ENCODE measurements around the gene PCF11. TPM values are rescaled to one million over a fixed set of nuclear protein-coding genes. Genes with fewer than 3 reads are reported as not detected.

PCF11 gene
- total and polyA plus RNA-seq, 2 of the 13 experiments (the other 11 are each of a cell fraction or from before 2014, with no cell fraction given), result 40.3 to 47.7 TPM

DNA sequence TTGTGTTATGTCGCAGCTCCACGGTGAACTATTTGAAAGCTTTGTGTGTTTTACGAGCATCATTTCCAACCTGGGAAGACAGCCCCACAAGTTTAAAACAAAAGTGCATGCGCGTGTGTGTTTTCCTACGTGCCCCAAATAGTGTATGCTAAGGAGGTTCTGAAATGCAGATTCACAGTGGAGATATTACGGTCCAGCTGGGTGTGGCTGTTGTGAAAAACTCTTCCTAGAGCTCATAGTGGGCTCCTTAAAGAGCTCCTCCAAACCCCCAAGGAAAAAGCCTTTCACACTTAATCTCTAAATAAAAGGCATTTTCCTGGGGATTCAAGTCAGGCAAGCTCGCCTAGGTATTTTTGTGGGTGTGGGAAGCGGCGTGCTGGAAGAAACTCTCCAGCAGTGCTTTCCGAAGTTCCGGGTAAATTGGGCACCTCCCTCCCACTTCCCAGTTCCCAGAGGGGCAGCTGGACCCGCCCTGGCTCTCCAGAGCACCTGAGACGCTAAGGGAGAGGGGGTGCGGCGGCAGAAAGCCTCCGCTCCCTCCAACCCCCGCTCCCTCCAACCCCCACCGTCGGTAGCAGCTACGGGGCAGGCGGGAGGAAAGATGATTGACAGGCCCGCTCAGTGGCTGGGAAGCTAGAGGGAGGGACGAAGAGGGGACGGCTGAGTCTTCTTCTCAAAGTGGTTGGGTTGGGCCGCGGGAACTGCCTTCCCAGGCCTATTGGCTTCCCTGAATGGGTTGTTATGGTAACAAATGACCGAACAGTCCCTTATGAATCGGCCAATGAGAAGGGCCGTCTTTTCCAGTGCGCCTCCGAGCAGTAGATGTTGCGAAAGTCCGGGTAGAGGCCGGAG, 561 bp upstream of the PCF11 start (continued):
- TF ChIP-seq, protein P1, sequence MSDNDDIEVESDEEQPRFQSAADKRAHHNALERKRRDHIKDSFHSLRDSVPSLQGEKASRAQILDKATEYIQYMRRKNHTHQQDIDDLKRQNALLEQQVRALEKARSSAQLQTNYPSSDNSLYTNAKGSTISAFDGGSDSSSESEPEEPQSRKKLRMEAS (IDR thresholded peaks at IDR 0.05), result peak; percentile 28; the same call in 1 of the 2 replicates
- TF ChIP-seq CENPX (CRISPR knock-in tag; IDR thresholded peaks at IDR 0.05) (no peak), POLR2A (IDR thresholded peaks at IDR 0.05; ENCODE audit: insufficient read depth in 1 of 2, low read depth in 2 of 2, low read length in 2 of 2) (peak in 1 of 2 experiments; percentile 64; a peak in 2 of 4 replicates), SP5 (CRISPR knock-in tag; IDR thresholded peaks at IDR 0.05; ENCODE audit: borderline replicate concordance, low read depth) (peak; percentile 14; the same call in 1 of the 2 replicates), XRCC5 (optimal IDR thresholded peaks at IDR 0.05; ENCODE audit: low read length) (peak; percentile 25), EP300 (IDR thresholded peaks at IDR 0.05; ENCODE audit: low read depth in 2 of 2, low read length in 2 of 2) (0 out of 4 replicates have a peak, but pooled peaks of 1 of the 2 experiments have one; percentile 13), EP300 (CRISPR knock-in tag; IDR thresholded peaks at IDR 0.05; ENCODE audit: borderline replicate concordance) (no peak), RXRA (CRISPR knock-in tag; IDR thresholded peaks at IDR 0.05) (no peak), MXD4 (CRISPR knock-in tag; IDR thresholded peaks at IDR 0.05) (0 out of 2 replicates have a peak, but pooled peaks have one; percentile 34), ZNF530 (CRISPR knock-in tag; IDR thresholded peaks at IDR 0.05; ENCODE audit: low read depth) (no peak)
- TF ChIP-seq, protein P2, sequence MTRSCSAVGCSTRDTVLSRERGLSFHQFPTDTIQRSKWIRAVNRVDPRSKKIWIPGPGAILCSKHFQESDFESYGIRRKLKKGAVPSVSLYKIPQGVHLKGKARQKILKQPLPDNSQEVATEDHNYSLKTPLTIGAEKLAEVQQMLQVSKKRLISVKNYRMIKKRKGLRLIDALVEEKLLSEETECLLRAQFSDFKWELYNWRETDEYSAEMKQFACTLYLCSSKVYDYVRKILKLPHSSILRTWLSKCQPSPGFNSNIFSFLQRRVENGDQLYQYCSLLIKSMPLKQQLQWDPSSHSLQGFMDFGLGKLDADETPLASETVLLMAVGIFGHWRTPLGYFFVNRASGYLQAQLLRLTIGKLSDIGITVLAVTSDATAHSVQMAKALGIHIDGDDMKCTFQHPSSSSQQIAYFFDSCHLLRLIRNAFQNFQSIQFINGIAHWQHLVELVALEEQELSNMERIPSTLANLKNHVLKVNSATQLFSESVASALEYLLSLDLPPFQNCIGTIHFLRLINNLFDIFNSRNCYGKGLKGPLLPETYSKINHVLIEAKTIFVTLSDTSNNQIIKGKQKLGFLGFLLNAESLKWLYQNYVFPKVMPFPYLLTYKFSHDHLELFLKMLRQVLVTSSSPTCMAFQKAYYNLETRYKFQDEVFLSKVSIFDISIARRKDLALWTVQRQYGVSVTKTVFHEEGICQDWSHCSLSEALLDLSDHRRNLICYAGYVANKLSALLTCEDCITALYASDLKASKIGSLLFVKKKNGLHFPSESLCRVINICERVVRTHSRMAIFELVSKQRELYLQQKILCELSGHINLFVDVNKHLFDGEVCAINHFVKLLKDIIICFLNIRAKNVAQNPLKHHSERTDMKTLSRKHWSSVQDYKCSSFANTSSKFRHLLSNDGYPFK (CRISPR knock-in tag; IDR thresholded peaks at IDR 0.05; ENCODE audit: borderline replicate concordance), result no peak
- TF ChIP-seq, protein P3, sequence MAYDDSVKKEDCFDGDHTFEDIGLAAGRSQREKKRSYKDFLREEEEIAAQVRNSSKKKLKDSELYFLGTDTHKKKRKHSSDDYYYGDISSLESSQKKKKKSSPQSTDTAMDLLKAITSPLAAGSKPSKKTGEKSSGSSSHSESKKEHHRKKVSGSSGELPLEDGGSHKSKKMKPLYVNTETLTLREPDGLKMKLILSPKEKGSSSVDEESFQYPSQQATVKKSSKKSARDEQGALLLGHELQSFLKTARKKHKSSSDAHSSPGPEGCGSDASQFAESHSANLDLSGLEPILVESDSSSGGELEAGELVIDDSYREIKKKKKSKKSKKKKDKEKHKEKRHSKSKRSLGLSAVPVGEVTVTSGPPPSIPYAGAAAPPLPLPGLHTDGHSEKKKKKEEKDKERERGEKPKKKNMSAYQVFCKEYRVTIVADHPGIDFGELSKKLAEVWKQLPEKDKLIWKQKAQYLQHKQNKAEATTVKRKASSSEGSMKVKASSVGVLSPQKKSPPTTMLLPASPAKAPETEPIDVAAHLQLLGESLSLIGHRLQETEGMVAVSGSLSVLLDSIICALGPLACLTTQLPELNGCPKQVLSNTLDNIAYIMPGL (CRISPR knock-in tag; IDR thresholded peaks at IDR 0.05; ENCODE audit: borderline replicate concordance in 1 of 2, low read depth in 1 of 2), result peak in 1 of 2 experiments; percentile 37; a peak in 1 of 4 replicates
- TF ChIP-seq, protein P4, sequence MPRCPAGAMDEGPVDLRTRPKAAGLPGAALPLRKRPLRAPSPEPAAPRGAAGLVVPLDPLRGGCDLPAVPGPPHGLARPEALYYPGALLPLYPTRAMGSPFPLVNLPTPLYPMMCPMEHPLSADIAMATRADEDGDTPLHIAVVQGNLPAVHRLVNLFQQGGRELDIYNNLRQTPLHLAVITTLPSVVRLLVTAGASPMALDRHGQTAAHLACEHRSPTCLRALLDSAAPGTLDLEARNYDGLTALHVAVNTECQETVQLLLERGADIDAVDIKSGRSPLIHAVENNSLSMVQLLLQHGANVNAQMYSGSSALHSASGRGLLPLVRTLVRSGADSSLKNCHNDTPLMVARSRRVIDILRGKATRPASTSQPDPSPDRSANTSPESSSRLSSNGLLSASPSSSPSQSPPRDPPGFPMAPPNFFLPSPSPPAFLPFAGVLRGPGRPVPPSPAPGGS (CRISPR knock-in tag; IDR thresholded peaks at IDR 0.05), result no peak
- TF ChIP-seq, protein P5, sequence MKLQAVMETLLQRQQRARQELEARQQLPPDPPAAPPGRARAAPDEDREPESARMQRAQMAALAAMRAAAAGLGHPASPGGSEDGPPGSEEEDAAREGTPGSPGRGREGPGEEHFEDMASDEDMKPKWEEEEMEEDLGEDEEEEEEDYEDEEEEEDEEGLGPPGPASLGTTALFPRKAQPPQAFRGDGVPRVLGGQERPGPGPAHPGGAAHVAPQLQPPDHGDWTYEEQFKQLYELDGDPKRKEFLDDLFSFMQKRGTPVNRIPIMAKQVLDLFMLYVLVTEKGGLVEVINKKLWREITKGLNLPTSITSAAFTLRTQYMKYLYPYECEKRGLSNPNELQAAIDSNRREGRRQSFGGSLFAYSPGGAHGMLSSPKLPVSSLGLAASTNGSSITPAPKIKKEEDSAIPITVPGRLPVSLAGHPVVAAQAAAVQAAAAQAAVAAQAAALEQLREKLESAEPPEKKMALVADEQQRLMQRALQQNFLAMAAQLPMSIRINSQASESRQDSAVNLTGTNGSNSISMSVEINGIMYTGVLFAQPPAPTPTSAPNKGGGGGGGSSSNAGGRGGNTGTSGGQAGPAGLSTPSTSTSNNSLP (IDR thresholded peaks at IDR 0.05; ENCODE audit: low read depth, low read length), result no peak
- TF ChIP-seq, protein P6, sequence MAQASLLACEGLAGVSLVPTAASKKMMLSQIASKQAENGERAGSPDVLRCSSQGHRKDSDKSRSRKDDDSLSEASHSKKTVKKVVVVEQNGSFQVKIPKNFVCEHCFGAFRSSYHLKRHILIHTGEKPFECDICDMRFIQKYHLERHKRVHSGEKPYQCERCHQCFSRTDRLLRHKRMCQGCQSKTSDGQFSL (CRISPR knock-in tag; IDR thresholded peaks at IDR 0.05), result peak; percentile 51; the same call in 1 of the 2 replicates
- TF ChIP-seq, protein P7, sequence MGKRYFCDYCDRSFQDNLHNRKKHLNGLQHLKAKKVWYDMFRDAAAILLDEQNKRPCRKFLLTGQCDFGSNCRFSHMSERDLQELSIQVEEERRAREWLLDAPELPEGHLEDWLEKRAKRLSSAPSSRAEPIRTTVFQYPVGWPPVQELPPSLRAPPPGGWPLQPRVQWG (CRISPR knock-in tag; IDR thresholded peaks at IDR 0.05; ENCODE audit: borderline replicate concordance, low read depth), result no peak
- TF ChIP-seq, protein P8, sequence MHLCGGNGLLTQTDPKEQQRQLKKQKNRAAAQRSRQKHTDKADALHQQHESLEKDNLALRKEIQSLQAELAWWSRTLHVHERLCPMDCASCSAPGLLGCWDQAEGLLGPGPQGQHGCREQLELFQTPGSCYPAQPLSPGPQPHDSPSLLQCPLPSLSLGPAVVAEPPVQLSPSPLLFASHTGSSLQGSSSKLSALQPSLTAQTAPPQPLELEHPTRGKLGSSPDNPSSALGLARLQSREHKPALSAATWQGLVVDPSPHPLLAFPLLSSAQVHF (CRISPR knock-in tag; IDR thresholded peaks at IDR 0.05), result no peak
